Activated naive CD4-positive, alpha-beta T cell treated with anti-CD3 and anti-CD28 coated beads, Interleukin-2, amount 50 U/mL, for 24 hours (primary cell): Measurements from ENCODE around the gene SLC35B2.
A peak's percentile ranks its signal among the peaks of the same experiment; 100 is the strongest.

Experiments
- H3K27ac Mint-ChIP-seq: one replicate; pipeline ENCODE4 v1.8.0; 2021; ENCODE audit warnings: mild to moderate bottlenecking, mixed read lengths
- H3K27me3 Mint-ChIP-seq: one replicate; pipeline ENCODE4 v1.8.0; 2021; ENCODE audit warnings: mixed read lengths
- H3K36me3 Mint-ChIP-seq: one replicate; pipeline ENCODE4 v1.8.0; 2021; ENCODE audit warnings: mixed read lengths
- H3K4me1 Mint-ChIP-seq: one replicate; pipeline ENCODE4 v1.8.0; 2021; ENCODE audit warnings: mixed read lengths
- H3K4me3 Mint-ChIP-seq: one replicate; pipeline ENCODE4 v1.8.0; 2021; ENCODE audit warnings: mild to moderate bottlenecking, mixed read lengths
- H3K9me3 Mint-ChIP-seq: one replicate; pipeline ENCODE4 v1.8.0; 2021; ENCODE audit warnings: mixed read lengths

SLC35B2 gene

DNA sequence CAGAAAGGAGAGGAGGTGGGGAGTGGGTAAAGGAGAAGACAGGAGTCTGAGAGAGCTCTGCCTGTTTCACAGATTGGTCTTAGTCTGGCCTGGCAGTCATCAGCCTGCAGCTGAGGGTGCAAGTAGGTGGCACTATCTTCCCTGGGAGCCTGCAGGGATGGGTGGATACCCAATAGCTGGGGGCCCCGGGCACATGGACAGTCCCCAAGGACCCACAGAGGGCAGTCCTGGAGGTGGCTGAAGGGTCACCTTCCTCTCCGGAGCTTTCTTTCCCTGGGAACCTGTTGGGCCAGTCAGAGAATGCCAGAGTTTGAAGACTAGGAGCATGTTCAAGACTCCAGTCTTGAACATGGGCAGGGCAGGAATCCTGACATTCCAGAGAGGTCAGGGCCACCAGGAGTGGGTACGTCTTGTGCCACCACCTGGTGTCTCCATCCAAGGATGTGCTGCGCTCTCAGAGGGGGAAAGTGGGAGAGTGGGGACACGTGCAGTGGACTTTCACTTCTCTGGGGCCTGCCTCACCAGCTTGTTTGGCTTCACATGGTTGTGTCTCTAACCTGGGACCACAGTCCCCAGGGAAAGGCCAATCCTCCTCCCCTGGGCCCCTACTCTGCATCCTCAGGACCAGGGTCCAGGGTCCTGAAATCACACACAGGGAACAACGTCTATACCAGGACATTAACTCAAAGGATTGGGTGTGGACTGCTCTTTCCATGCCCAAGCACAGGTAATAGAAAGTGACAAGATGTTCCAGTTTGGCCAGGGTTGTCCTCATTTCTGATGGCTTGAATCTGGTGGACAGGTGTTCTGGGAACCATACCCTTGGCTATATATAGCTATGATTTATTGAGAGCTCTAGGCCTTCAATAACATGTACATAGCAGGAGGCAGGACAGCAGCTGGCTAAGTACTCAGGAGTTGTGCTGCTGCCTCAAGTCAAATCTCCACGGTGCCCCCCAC lies 37.8 kb upstream of the SLC35B2 start:
- Mint-ChIP-seq H3K4me3 (no peak overlapping the region), H3K9me3 (no peaks in the 10 kb centered on the region), H3K36me3 (no peaks in the 10 kb centered on the region), H3K4me1 (peaks cover 5% of the 10 kb centered on the region), H3K27ac (no peak overlapping the region), H3K27me3 (peaks cover 35% of the 10 kb centered on the region)

DNA sequence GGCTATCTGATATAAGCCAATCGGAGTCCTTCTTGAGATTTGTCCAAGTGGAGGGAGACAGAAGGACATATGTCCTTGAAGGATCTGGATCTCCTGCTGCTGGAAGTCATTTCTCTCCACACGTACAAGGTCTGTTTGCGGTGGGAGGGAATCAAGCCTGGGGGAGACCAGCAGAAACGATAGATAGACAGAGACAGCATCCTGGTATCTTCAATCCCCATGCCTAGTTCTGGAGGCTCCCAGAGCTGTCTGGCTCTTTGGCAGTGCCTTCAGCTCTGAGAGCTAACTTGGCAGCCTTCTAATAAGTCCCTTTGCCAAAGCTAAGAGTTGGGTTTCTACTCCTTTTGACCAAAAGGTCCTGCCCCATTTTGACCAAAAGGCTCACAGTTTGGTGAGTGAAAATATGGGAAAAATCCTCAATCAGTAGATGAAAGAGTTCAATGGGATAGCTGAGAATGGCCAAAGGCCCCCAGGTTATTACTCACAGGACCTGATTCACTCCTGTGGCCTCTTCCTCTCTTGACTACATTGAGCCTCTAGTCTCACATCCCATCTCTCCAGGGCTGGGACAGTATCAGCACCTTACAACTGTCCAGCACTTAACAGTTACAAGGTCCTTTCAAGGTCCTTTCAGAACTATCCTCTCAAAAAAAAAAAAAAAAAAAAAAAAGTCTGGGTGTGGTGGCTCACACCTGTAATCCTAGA lies 35.5 kb upstream of the SLC35B2 start:
- H3K9me3 Mint-ChIP-seq: no peaks in the 10 kb centered on the region

DNA sequence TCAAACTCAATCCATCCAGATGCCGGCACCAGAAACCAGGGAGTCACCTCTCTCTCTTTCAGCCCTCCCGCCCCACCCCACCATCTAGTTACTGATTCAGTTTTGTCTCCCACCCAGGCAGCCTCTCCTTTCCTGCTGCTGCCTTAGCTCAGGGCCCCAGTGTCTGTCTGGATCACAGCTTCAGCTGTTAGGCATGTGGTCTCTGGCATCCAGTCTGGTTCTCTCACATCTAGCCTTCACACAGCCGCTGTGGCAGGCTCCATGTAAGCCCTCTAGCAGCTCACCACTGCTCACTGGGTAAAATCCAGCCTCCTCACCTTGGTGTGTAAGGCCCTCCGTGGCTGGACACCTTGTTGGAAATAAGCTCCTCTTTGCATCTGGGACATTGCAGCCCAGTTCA lies 34.5 kb upstream of the SLC35B2 start:
- Mint-ChIP-seq H3K9me3 (no peaks in the 10 kb centered on the region), H3K27me3 (peaks cover 51% of the 10 kb centered on the region), H3K4me3 (no peak overlapping the region), H3K27ac (no peak overlapping the region), H3K36me3 (no peaks in the 10 kb centered on the region), H3K4me1 (no peaks in the 10 kb centered on the region)

More for the DNA sequence above, 35.5 kb upstream of the SLC35B2 start:
- Mint-ChIP-seq H3K27me3 (peaks cover 45% of the 10 kb centered on the region), H3K36me3 (no peaks in the 10 kb centered on the region), H3K4me1 (peaks cover 2% of the 10 kb centered on the region), H3K27ac (no peak overlapping the region), H3K4me3 (no peak overlapping the region)

DNA sequence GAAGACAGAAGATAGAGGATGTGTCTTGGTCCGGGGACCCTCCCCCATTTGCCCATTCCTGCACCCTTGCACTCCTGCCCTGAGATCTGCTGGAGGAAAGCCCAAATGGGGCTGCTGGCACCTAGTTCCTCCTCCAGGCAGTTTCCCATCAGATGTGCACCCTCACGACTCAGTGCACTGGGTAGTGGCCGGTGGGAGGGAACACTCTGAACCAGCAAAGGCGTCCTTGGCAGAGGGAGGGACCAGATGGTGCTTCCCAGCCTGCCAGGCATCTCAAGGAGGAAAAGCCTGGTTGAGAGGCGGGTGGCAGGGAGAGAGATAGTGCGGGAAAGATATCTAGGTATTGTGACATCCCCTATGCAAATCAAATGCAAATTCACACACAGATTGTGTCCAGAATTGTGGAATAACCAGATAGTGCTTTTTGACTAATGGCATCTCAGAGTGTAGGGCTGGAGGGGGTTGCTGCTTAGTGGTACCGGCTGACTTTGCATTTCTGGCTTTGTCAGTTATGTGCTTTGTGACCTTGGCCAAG lies 32.5 kb upstream of the SLC35B2 start:
- Mint-ChIP-seq H3K27ac (no peak overlapping the region), H3K4me3 (no peak overlapping the region)

DNA sequence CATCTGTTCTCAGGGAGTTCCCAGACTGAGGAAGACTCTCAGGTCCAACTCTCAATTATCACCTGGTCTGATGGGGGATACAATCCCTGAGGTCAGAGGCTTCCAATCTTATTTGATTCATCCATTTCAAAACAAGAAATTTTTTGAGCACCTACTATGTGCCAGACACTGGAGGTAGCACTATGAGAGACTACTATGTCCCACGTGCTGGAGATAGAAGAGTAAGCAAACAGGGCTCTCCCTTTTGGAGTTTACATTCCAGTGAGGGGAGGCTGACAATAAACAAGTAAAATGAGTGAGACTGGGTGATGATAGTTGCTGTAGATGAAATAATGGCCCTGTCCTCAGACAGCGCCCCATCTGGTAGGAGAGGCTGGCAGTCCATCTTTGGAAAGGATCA lies 29.4 kb upstream of the SLC35B2 start:
- peaks cover 32% of the 10 kb centered on the region for H3K27me3 Mint-ChIP-seq
- H3K36me3 Mint-ChIP-seq: no peaks in the 10 kb centered on the region
- H3K4me1 Mint-ChIP-seq: no peaks in the 10 kb centered on the region
- H3K27ac Mint-ChIP-seq: no peak overlapping the region
- no peak overlapping the region for H3K4me3 Mint-ChIP-seq
- no peaks in the 10 kb centered on the region for H3K9me3 Mint-ChIP-seq

More for the DNA sequence above, 32.5 kb upstream of the SLC35B2 start:
- Mint-ChIP-seq H3K27me3 (peaks cover 47% of the 10 kb centered on the region), H3K36me3 (no peaks in the 10 kb centered on the region), H3K9me3 (no peaks in the 10 kb centered on the region), H3K4me1 (no peaks in the 10 kb centered on the region)

DNA sequence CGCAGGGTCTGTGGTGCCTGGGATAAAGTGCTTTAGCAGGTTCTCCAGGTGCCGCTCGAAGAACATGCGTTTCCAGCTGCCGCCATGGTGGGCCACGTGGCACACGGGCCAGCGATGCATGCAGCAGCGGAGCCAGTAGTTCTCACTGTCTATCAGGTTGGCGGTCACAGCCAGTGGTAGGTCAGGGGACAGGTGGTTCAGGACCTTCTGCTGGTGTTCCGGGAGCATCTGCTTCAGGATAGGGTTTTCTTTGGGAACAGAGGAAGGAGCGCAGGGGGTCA lies 28.9 kb upstream of the SLC35B2 start:
- Mint-ChIP-seq H3K9me3 (no peaks in the 10 kb centered on the region), H3K36me3 (no peaks in the 10 kb centered on the region), H3K27me3 (peaks cover 29% of the 10 kb centered on the region), H3K4me1 (no peaks in the 10 kb centered on the region), H3K4me3 (no peak overlapping the region), H3K27ac (no peak overlapping the region)

DNA sequence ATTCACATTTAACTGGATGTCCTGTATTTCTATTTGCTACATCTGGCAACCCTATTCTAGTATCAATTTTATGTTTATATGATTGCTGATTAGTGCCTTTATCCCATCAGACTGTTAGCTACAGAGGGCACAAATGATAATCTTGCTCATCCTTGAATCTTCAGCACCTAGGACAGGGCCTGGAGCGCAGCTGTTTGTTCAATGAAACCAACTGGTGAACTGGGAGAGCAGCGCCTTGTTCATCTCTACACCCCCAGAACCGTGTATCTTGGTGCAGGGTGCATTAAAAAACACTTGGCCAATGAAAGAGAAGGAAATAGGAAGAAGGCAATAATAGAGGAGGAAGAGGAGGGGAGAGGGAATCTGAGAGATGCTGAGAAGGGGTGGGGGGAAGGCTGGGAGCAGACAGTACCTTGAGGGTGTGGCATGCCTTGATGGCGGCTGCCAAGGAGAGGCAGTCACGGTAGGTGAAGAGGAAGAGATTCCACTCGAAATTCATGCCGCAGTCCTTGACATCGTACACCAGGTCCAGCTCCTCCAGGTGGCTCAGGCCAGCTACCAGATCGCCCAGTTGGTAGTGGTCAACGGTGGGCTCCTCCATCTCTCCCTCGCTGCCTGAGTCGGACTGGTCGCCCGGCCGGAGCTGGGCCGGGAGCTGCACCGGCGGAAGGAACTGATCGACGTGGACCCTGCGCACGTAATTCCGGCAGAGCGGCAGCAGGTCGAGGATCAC lies 28.4 kb upstream of the SLC35B2 start:
- Mint-ChIP-seq H3K4me1 (no peaks in the 10 kb centered on the region), H3K9me3 (no peaks in the 10 kb centered on the region), H3K27ac (no peak overlapping the region), H3K27me3 (peaks cover 25% of the 10 kb centered on the region), H3K36me3 (no peaks in the 10 kb centered on the region), H3K4me3 (no peak overlapping the region)

DNA sequence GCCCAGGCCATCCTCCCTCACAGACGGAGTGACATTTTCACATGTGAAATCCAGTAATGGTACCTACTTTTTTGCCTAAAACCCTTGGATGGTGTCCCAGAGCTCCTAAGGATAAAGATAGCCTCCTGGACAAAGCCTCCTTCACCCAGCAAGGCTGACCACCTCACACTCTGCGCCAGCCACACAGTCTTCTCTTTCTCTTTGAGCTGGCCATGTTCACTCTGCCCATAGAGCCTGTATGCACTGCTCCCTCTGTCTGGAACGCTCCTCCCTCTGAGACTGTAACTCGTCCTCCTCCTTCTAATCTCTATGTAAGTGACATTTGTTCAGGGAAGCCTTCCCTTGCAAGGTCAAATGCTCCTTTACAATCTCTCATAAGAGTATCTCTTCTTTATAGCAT lies 27.5 kb upstream of the SLC35B2 start:
- no peaks in the 10 kb centered on the region for H3K9me3 Mint-ChIP-seq

DNA sequence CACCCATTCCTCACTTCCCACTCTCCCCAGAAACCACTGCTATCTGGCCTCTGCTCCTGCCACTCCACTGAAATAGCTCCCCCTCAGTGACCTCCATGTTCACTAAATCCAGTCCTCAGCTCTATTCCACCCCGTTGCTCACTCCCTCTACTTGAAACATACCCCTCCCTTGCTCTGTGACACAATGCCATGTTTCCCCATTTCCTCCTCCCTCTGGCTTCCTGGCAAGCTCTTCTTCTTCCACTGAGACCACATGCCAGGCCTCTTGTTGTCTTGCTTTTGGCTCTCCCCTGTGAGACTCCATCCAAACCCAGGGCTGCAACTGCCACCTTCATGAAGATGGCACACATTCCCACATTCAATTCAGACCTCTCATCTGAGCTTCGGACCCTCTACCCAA lies 26.8 kb upstream of the SLC35B2 start:
- Mint-ChIP-seq H3K27me3 (peaks cover 16% of the 10 kb centered on the region), H3K27ac (no peak overlapping the region), H3K4me3 (no peak overlapping the region), H3K36me3 (no peaks in the 10 kb centered on the region), H3K9me3 (no peaks in the 10 kb centered on the region), H3K4me1 (no peaks in the 10 kb centered on the region)

More for the DNA sequence above, 27.5 kb upstream of the SLC35B2 start:
- no peak overlapping the region for H3K27ac Mint-ChIP-seq
- no peaks in the 10 kb centered on the region for H3K36me3 Mint-ChIP-seq
- H3K4me1 Mint-ChIP-seq: no peaks in the 10 kb centered on the region
- peaks cover 20% of the 10 kb centered on the region for H3K27me3 Mint-ChIP-seq
- no peak overlapping the region for H3K4me3 Mint-ChIP-seq

DNA sequence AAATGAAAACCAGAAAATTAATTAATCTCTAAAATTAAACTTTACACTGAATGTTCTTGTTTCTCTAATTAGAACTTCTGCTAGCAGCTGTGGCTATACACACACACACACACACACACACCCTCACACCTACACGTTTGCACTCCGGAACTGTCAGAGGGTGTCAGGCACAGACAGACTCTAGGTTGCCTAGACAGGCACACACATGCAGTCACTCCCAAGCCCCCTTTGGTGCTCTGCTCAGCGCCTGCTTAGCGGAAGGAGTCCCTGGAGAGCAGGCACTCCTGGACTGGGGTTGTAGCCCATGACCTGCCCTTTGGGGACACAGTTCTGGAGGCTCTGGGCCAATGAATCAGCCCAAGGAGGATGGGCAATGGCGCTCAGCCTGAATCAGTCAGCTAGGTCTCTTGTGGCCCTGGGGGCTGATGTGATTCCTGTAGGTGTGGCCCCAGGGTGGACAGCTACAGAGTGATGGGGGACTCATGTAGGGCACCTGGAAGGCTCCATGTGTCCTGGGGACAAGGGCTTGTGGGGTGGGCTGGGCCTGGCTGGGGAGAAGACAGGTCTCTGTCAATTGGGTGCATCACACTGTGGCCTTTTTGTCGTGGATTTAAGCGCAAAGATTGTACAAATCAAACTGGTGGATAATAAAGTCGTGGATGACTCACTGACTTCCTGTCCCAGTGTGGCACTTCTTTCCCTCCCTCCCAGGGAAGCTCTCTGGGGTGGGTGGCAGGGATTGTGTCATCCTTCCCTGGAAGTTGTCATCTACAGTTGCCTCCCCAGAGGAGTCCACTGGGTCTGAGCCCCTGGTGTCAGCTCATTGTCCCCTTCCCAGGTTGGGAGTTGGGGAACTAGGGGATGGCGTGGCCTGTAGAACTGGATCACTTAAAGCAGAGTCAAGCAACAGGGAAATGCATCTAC lies 21.7 kb upstream of the SLC35B2 start:
- Mint-ChIP-seq H3K27me3 (peaks cover 19% of the 10 kb centered on the region), H3K4me1 (peaks cover 4% of the 10 kb centered on the region), H3K9me3 (no peaks in the 10 kb centered on the region), H3K4me3 (no peak overlapping the region), H3K36me3 (no peaks in the 10 kb centered on the region), H3K27ac (no peak overlapping the region)

DNA sequence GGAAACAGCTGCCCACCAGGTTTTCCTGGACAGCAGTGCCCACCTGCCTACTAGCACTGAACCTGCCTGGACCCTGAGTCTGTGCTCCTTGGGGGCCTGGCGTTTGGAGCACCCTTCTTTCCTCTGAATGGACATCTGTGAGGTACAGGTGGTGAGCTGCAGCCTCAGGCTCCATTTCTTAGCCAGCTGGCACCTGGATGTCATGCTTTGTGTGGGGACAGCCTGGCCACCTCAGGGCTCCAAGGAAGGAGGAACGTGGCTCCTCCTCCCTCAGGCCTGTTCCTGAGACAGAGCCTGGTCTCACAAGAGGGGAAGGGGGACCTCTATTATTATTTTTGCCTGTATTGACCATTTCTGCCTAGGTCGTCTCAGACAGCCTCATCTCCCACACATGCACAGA lies 21.0 kb upstream of the SLC35B2 start:
- no peak overlapping the region for H3K4me3 Mint-ChIP-seq
- peaks cover 4% of the 10 kb centered on the region for H3K4me1 Mint-ChIP-seq
- H3K9me3 Mint-ChIP-seq: no peaks in the 10 kb centered on the region
- no peak overlapping the region for H3K27ac Mint-ChIP-seq
- H3K36me3 Mint-ChIP-seq: no peaks in the 10 kb centered on the region
- H3K27me3 Mint-ChIP-seq: peaks cover 24% of the 10 kb centered on the region

DNA sequence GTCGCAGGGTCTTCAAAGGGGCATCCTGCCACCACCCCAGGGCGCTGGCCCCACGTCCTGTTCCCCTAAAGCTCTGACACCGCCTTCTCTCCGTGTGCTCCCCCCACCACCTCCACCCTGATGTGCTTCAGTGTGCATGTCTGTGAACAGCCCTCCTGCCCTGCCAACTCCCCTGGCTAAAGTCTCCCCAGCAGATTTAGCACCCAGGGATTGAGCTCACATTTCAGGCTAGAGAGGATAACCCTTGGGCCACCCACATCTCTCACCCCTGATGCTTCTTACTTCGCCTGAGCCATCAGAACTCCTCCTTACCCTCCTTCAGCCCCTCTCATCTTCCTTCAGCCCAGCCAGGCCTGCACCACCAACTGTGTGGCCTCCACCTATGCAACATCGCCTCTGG lies 20.4 kb upstream of the SLC35B2 start:
- no peak overlapping the region for H3K4me3 Mint-ChIP-seq

DNA sequence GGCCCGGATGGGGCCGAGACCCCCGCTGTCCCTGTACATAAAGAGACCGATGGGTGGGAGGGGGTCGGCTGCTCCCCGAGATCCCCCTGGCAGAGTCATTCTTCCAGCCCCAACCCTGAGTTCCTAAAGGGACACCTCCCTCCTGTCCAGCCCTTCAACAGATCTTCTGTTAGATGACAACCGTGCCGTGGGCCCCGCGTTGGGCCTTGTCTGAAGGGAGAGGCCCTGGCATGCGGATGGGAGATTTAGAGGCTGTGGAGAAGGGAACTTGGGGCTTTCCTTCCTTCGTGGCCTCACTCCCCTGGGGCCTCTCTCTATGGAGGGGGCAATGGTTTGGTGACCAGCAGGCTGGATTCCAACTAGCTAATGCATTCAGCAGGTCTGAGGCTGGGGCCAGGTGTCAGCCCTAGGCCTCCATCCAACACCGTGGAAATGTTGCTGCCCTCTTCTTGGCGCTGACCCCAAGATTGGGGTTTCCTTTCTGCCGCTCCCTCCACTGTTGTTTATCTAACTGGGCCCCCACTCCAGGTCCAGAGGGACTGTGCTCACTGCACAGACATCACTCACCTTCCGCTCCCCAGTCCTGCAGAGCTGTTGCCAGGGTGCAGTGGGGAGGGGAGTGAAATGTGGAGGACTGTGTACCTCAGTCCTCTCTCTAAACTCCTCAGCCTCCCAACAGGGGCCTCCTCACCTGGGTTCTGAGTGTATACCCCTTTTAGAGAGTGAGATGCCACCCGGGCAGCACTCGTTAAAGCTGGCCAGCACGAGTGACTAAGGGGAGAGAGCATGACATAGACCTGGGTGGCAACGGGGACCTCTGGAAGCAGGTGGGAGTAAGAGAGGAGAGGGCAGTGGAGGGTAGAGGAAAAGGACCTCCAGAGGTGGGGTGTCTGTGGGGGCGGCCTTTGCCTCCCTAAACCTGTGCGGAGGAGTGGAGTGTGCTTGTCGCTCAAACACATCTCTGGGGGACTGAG lies 19.6 kb upstream of the SLC35B2 start:
- Mint-ChIP-seq H3K27ac (no peak overlapping the region), H3K9me3 (no peaks in the 10 kb centered on the region), H3K4me1 (peaks cover 4% of the 10 kb centered on the region), H3K4me3 (peak overlapping the region; percentile 28), H3K36me3 (no peaks in the 10 kb centered on the region), H3K27me3 (peaks cover 33% of the 10 kb centered on the region)

More for the DNA sequence above, 20.4 kb upstream of the SLC35B2 start:
- Mint-ChIP-seq H3K4me1 (peaks cover 4% of the 10 kb centered on the region), H3K27ac (no peak overlapping the region), H3K9me3 (no peaks in the 10 kb centered on the region), H3K36me3 (no peaks in the 10 kb centered on the region), H3K27me3 (peaks cover 30% of the 10 kb centered on the region)
